ENCODE measurements around the gene MXD1. TPM values are rescaled to one million over a fixed set of nuclear protein-coding genes. Genes with fewer than 3 reads are reported as not detected.
A peak's percentile ranks its signal among the peaks of the same experiment; 100 is the strongest.

The MXD1 gene
- total and polyA plus RNA-seq, 9 of the 15 experiments (the other 6 are each of a cell fraction or from before 2014, with no cell fraction given) = 6.7 to 35.9 (median 11.0) TPM

GRCh38 chr2:69959425-69959824 is 44.5 kb downstream of the MXD1 start:
- ChIA-PET POLR2A (interaction anchor here (0.7 to 1.6 kb wide), 3 partner anchors 16 to 83 kb away, joined by 3 to 4 read pairs (median 3); no protein-coding TSS in a partner anchor), CTCF (ENCODE audit: low intra/inter-chr PET ratio) (no interaction called here)
- Histone ChIP-seq H3K27me3 (ENCODE audit: control insufficient read depth in 2 of 2, insufficient read depth in 2 of 2, low read length in 2 of 2) (no peaks in the 10 kb centered on the region), H3K9me1 (ENCODE audit: control insufficient read depth, insufficient read depth, low read length) (no peaks in the 10 kb centered on the region), H2AFZ (ENCODE audit: low read depth, low read length) (no peak overlapping the region), H3K9me3 (replicated peaks; ENCODE audit: control insufficient read depth, insufficient read depth, low read depth, low read length) (no peaks in the 10 kb centered on the region), H3K36me3 (ENCODE audit: control insufficient read depth, insufficient read depth, low read length) (no peaks in the 10 kb centered on the region), H3K79me2 (ENCODE audit: control insufficient read depth, insufficient read depth, low read length) (no peaks in the 10 kb centered on the region), H4K20me1 (replicated peaks; ENCODE audit: control insufficient read depth, insufficient read depth, low read length) (no peaks in the 10 kb centered on the region), H3K4me3 (no peak overlapping the region), H3K4me2 (ENCODE audit: insufficient read depth, low read length) (no peak overlapping the region), H3K9ac (ENCODE audit: insufficient read depth in 1 of 2, low read depth in 2 of 2, low read length in 2 of 2) (0 out of 4 replicates have a peak overlapping the region, but pooled peaks of 1 of the 2 experiments have one; percentile 15), H3K27ac (ENCODE audit: extremely low read depth, low read depth, low read length) (no peak overlapping the region), H3K4me1 (replicated peaks in 1 of 2; ENCODE audit: control insufficient read depth in 2 of 2, insufficient read depth in 2 of 2, low read length in 2 of 2) (peaks cover 0 to 8% of the 10 kb centered on the region in 2 experiments; a peak in 3 of 5 replicates)
- FAIRE-seq (no peak), DNase-seq (ENCODE audit: extremely low read depth in 1 of 4, low spot score in 3 of 4) (no peak), ATAC-seq (no peak)
- in situ Hi-C loops (cut with MboI) = no loop called here
- TF ChIP-seq ZNF707 (CRISPR knock-in tag; conservative IDR thresholded peaks at IDR 0.05) = no peak
- TF ChIP-seq RFX1 (IDR thresholded peaks at IDR 0.05) = no peak
- no peak for TF ChIP-seq FOXA3 (CRISPR knock-in tag; conservative IDR thresholded peaks at IDR 0.05 in 1 of 2, IDR thresholded peaks at IDR 0.05 in 1 of 2)
- TF ChIP-seq ZC3H4 (CRISPR knock-in tag; IDR thresholded peaks at IDR 0.05; ENCODE audit: borderline replicate concordance) = no peak
- TF ChIP-seq CREB1 (IDR thresholded peaks at IDR 0.05) = no peak
- no peak for TF ChIP-seq CREB1 (CRISPR knock-in tag; IDR thresholded peaks at IDR 0.05)
- no peak for TF ChIP-seq ZNF280B (CRISPR knock-in tag; IDR thresholded peaks at IDR 0.05)
- TF ChIP-seq TFE3 (CRISPR knock-in tag; IDR thresholded peaks at IDR 0.05) = no peak
- TF ChIP-seq ZNF444 (CRISPR knock-in tag; IDR thresholded peaks at IDR 0.05) = no peak
- 22% methylated on average over 4 of the region's 5 CpGs for WGBS (ENCODE audit: insufficient coverage, low coverage, missing lambda C conversion rate)
- intact Hi-C loops (cut with micrococcal nuclease) = no loop called here
- no TSS peak for BruUV-seq (replicated peaks)

Data from K562 (cell line).